HUES6 (cell line): ENCODE data around the gene GAB2.

ENCODE experiments used
- H3K27ac ChIP-seq: 2 replicates; pipeline ENCODE4 v1.7.0; 2013; ENCODE audit warnings: low read depth, mild to moderate bottlenecking, low read length, inconsistent platforms
- H3K27me3 ChIP-seq: 2 replicates; pipeline ENCODE4 v1.6.1; 2013; ENCODE audit warnings: low read length; ENCODE audit not compliant: control insufficient read depth, insufficient read depth
- H3K36me3 ChIP-seq: 2 replicates; pipeline ENCODE4 v1.6.1; 2013; ENCODE audit warnings: low read length; ENCODE audit not compliant: control insufficient read depth, insufficient read depth
- H3K4me1 ChIP-seq: 2 replicates; pipeline ENCODE4 v1.6.1; 2013; ENCODE audit warnings: low read length; ENCODE audit not compliant: control insufficient read depth, insufficient read depth
- H3K4me3 ChIP-seq: 2 replicates; pipeline ENCODE4 v1.5.1; 2013; ENCODE audit warnings: low read depth, low read length
- H3K9ac ChIP-seq: one replicate; pipeline ENCODE4 v1.6.1; 2013; ENCODE audit warnings: mild to moderate bottlenecking, low read length
- H3K9me3 ChIP-seq: 2 replicates; pipeline ENCODE4 v1.6.1; 2013; ENCODE audit warnings: low read depth, low read length; ENCODE audit not compliant: control insufficient read depth, insufficient read depth

The GAB2 gene

GRCh38 chr11:78210000-78210608 lies 207.5 kb downstream of the GAB2 start:
- no peaks in the 10 kb centered on the region for H3K27me3 ChIP-seq
- H3K4me3 ChIP-seq, result no peak overlapping the region
- peaks cover 46% of the 10 kb centered on the region for H3K36me3 ChIP-seq
- no peak overlapping the region for H3K9ac ChIP-seq
- H3K9me3 ChIP-seq, result no peaks in the 10 kb centered on the region
- H3K4me1 ChIP-seq, result no peaks in the 10 kb centered on the region
- H3K27ac ChIP-seq, result no peak overlapping the region

- Histone ChIP-seq H3K4me3 (no peak overlapping the region), H3K36me3 (peaks cover 39% of the 10 kb centered on the region), H3K27ac (no peak overlapping the region), H3K27me3 (no peaks in the 10 kb centered on the region), H3K9me3 (no peaks in the 10 kb centered on the region), H3K4me1 (no peaks in the 10 kb centered on the region), H3K9ac (no peak overlapping the region)
These were observed 208.1 kb downstream of the GAB2 start for GRCh38 chr11:78209478-78209877.

- no peaks in the 10 kb centered on the region for H3K27me3 ChIP-seq
- H3K27ac ChIP-seq, result no peak overlapping the region
- no peaks in the 10 kb centered on the region for H3K4me1 ChIP-seq
- no peak overlapping the region for H3K9ac ChIP-seq
- H3K4me3 ChIP-seq, result no peak overlapping the region
- peaks cover 34% of the 10 kb centered on the region for H3K36me3 ChIP-seq
- no peaks in the 10 kb centered on the region for H3K9me3 ChIP-seq
These were observed 209.1 kb downstream of the GAB2 start for GRCh38 chr11:78208257-78209165.

- Histone ChIP-seq H3K9ac (no peak overlapping the region), H3K27ac (no peak overlapping the region), H3K4me1 (no peaks in the 10 kb centered on the region), H3K36me3 (peaks cover 33% of the 10 kb centered on the region), H3K4me3 (no peak overlapping the region), H3K27me3 (no peaks in the 10 kb centered on the region), H3K9me3 (no peaks in the 10 kb centered on the region)
These were observed 209.9 kb downstream of the GAB2 start for GRCh38 chr11:78207532-78208256.

- Histone ChIP-seq H3K27me3 (no peaks in the 10 kb centered on the region), H3K27ac (no peak overlapping the region), H3K4me3 (no peak overlapping the region), H3K9ac (no peak overlapping the region), H3K4me1 (0 out of 2 replicates have a peak, but pooled peaks cover 3% of the 10 kb centered on the region), H3K9me3 (no peaks in the 10 kb centered on the region), H3K36me3 (peaks cover 37% of the 10 kb centered on the region)
These were observed 211.9 kb downstream of the GAB2 start for GRCh38 chr11:78205691-78206090.

GRCh38 chr11:78205256-78205655 lies 212.4 kb downstream of the GAB2 start:
- Histone ChIP-seq H3K9ac (no peak overlapping the region), H3K9me3 (no peaks in the 10 kb centered on the region), H3K36me3 (peaks cover 36% of the 10 kb centered on the region), H3K27ac (no peak overlapping the region), H3K4me3 (no peak overlapping the region), H3K27me3 (no peaks in the 10 kb centered on the region), H3K4me1 (0 out of 2 replicates have a peak, but pooled peaks cover 3% of the 10 kb centered on the region)

- Histone ChIP-seq H3K27me3 (no peaks in the 10 kb centered on the region), H3K9me3 (no peaks in the 10 kb centered on the region), H3K4me1 (0 out of 2 replicates have a peak, but pooled peaks cover 3% of the 10 kb centered on the region), H3K36me3 (peaks cover 22% of the 10 kb centered on the region), H3K4me3 (no peak overlapping the region), H3K27ac (no peak overlapping the region), H3K9ac (no peak overlapping the region)
These were observed 214.4 kb downstream of the GAB2 start for GRCh38 chr11:78203184-78203583.

GRCh38 chr11:78202733-78203167 lies 214.9 kb downstream of the GAB2 start:
- no peak overlapping the region for H3K9ac ChIP-seq
- H3K4me3 ChIP-seq, result no peak overlapping the region
- no peak overlapping the region for H3K27ac ChIP-seq
- H3K4me1 ChIP-seq, result 0 out of 2 replicates have a peak, but pooled peaks cover 3% of the 10 kb centered on the region
- H3K9me3 ChIP-seq, result no peaks in the 10 kb centered on the region
- H3K27me3 ChIP-seq, result no peaks in the 10 kb centered on the region
- peaks cover 18% of the 10 kb centered on the region for H3K36me3 ChIP-seq

- no peaks in the 10 kb centered on the region for H3K9me3 ChIP-seq
- H3K9ac ChIP-seq, result no peak overlapping the region
- H3K4me3 ChIP-seq, result no peak overlapping the region
- H3K27ac ChIP-seq, result no peak overlapping the region
- H3K4me1 ChIP-seq, result 0 out of 2 replicates have a peak, but pooled peaks cover 3% of the 10 kb centered on the region
- no peaks in the 10 kb centered on the region for H3K27me3 ChIP-seq
- H3K36me3 ChIP-seq, result peaks cover 16% of the 10 kb centered on the region
These were observed 216.4 kb downstream of the GAB2 start for GRCh38 chr11:78201096-78201818.

- Histone ChIP-seq H3K27me3 (no peaks in the 10 kb centered on the region), H3K27ac (no peak overlapping the region), H3K9ac (no peak overlapping the region), H3K9me3 (no peaks in the 10 kb centered on the region), H3K4me3 (no peak overlapping the region), H3K4me1 (0 out of 2 replicates have a peak, but pooled peaks cover 3% of the 10 kb centered on the region), H3K36me3 (peaks cover 13% of the 10 kb centered on the region)
These were observed 217.1 kb downstream of the GAB2 start for GRCh38 chr11:78200553-78200952.
